Measurements from ENCODE around the gene BTN3A1. TPM values are rescaled to one million over a fixed set of nuclear protein-coding genes. Genes with fewer than 3 reads are reported as not detected.

Gene BTN3A1
- total RNA-seq, 4 donors from 2014 or later: 34.9 to 84.2 (median 48.5) TPM

- Histone ChIP-seq H3K27ac (no peak overlapping the region), H3K9me3 (peaks cover 0 to 6% (median 0%) of the 10 kb centered on the region in 4 donors), H3K27me3 (no peaks in the 10 kb centered on the region), H3K36me3 (no peaks in the 10 kb centered on the region), H3K4me3 (peak overlapping the region in 2 of 4 donors; percentile 66 to 79), H3K4me1 (peaks cover 0 to 26% (median 0%) of the 10 kb centered on the region in 4 donors)
- no peak for DNase-seq
- TF ChIP-seq, protein P1, sequence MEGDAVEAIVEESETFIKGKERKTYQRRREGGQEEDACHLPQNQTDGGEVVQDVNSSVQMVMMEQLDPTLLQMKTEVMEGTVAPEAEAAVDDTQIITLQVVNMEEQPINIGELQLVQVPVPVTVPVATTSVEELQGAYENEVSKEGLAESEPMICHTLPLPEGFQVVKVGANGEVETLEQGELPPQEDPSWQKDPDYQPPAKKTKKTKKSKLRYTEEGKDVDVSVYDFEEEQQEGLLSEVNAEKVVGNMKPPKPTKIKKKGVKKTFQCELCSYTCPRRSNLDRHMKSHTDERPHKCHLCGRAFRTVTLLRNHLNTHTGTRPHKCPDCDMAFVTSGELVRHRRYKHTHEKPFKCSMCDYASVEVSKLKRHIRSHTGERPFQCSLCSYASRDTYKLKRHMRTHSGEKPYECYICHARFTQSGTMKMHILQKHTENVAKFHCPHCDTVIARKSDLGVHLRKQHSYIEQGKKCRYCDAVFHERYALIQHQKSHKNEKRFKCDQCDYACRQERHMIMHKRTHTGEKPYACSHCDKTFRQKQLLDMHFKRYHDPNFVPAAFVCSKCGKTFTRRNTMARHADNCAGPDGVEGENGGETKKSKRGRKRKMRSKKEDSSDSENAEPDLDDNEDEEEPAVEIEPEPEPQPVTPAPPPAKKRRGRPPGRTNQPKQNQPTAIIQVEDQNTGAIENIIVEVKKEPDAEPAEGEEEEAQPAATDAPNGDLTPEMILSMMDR (IDR thresholded peaks at IDR 0.05): no peak
- no peak for TF ChIP-seq POLR2A (IDR thresholded peaks at IDR 0.05)
These were observed 20.3 kb downstream of the BTN3A1 start for GRCh38 chr6:26422329-26422728.

DNA sequence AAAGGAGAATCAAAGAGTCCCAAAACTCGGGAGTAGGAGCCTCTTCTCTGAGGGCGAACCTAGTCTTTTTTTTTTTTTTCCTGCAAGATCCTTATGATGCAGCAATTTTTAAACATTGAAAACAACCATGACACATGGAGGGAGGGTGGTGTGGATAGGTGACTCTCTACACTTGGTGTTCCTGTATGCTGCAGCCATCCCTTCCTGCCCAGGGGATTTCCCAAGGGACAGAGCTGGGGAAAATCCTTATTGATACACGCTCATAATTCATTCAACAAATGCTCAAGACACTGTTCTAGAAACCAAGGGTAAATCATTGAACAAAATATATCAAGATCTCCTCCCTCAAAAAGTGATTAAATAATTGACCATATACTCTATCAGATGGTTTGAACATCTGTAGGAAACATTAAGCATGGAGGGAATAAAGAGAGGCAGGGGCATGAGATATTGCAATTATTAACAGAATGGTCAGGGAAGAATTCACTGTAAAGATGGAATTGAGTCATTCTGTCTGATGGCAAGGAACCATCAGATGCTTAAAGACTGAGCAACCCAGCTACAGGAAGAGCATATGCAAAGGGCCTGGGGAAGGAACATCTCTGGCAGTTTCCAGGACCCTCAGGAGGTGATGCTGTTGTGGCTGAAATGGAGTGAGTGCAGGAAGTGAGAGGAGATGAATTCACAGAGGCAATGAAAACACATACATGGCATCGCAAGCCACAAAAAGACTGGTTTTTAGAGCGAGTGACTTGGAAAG is 24.8 kb downstream of the BTN3A1 start:
- peaks cover 0 to 19% (median 0%) of the 10 kb centered on the region in 3 donors for H3K36me3 ChIP-seq
- no peak overlapping the region for H3K27ac ChIP-seq
- H3K4me3 ChIP-seq: no peak overlapping the region
- no peak for TF ChIP-seq POLR2A (IDR thresholded peaks at IDR 0.05)
- TF ChIP-seq, protein P1 (IDR thresholded peaks at IDR 0.05): no peak
- no peaks in the 10 kb centered on the region for H3K27me3 ChIP-seq
- H3K4me1 ChIP-seq: peaks cover 0 to 20% (median 0%) of the 10 kb centered on the region in 4 donors
- no peaks in the 10 kb centered on the region for H3K9me3 ChIP-seq
- no peak for DNase-seq

DNA sequence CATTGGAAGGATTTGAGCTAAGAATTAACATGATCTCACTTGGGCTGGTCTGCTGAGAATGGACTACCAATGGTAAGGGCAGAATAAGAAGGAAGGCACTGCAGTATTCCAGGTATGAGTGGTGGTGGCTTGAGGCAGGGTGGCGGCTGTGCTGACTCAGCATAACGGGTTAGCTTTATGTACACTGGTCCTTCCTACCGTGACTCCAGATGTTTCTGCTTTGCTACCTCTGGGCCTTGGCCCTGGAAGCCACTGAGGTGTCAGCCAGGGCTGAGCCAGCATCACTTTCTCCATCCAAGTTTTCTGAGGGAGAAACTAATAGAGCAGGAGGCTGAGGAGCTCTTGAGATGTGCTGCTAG is 25.4 kb downstream of the BTN3A1 start:
- Histone ChIP-seq H3K4me3 (no peak overlapping the region), H3K9me3 (no peaks in the 10 kb centered on the region)
- no peak for DNase-seq

DNA sequence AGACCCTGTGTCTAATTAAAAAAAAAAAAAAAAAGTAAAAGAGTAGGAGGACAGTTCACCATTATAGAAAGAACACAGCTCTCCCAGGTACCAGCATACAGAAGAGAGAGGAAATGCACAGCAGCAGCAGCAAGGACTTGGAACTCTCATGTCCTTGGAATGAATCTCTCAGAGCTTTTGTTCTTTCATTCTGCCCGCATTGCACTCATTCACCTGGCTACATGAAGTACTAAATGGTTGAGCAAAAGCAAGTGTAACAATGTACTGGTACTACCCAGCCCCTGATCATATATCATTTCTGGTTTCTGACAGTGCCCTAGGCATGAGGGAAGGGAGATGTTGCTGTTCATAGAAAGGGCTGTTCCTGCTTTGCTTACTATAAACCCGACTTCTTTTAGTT is 26.1 kb downstream of the BTN3A1 start:
- Histone ChIP-seq H3K27ac (no peak overlapping the region), H3K9me3 (no peaks in the 10 kb centered on the region), H3K27me3 (no peaks in the 10 kb centered on the region), H3K4me1 (peaks cover 0 to 8% (median 0%) of the 10 kb centered on the region in 4 donors), H3K4me3 (no peak overlapping the region), H3K36me3 (peaks cover 0 to 19% (median 0%) of the 10 kb centered on the region in 3 donors)
- DNase-seq: no peak
- no peak for TF ChIP-seq POLR2A (IDR thresholded peaks at IDR 0.05)
- TF ChIP-seq, protein P1 (IDR thresholded peaks at IDR 0.05): no peak

More for the DNA sequence above, 25.4 kb downstream of the BTN3A1 start:
- H3K27ac ChIP-seq: no peak overlapping the region
- no peak for TF ChIP-seq POLR2A (IDR thresholded peaks at IDR 0.05)
- TF ChIP-seq, protein P1 (IDR thresholded peaks at IDR 0.05): no peak
- peaks cover 0 to 15% (median 0%) of the 10 kb centered on the region in 4 donors for H3K4me1 ChIP-seq
- H3K36me3 ChIP-seq: peaks cover 0 to 19% (median 0%) of the 10 kb centered on the region in 3 donors
- H3K27me3 ChIP-seq: no peaks in the 10 kb centered on the region

GRCh38 chr6:26430787-26431186 is 28.7 kb downstream of the BTN3A1 start:
- TF ChIP-seq POLR2A (IDR thresholded peaks at IDR 0.05): no peak
- TF ChIP-seq, protein P1 (IDR thresholded peaks at IDR 0.05): no peak
- no peaks in the 10 kb centered on the region for H3K4me1 ChIP-seq
- no peak for DNase-seq
- H3K4me3 ChIP-seq: no peak overlapping the region
- no peaks in the 10 kb centered on the region for H3K27me3 ChIP-seq
- H3K36me3 ChIP-seq: peaks cover 0 to 19% (median 0%) of the 10 kb centered on the region in 3 donors
- peak overlapping the region in 2 of 4 donors; percentile 48 to 57 for H3K27ac ChIP-seq
- H3K9me3 ChIP-seq: no peaks in the 10 kb centered on the region
